Stimulated activated CD8-positive, alpha-beta memory T cell treated with anti-CD3 and anti-CD28 coated beads, Interleukin-7, amount 100 ng/mL, for 48 hours (primary cell): ENCODE measurements around the gene PMEL.
"Not testable (repeated sequence)": the region's sequence is repeated elsewhere in the genome, so short reads cannot be mapped to it uniquely, and the experiment has no call there.

Experiments used
- DNase-seq, 2 donors: peaks; one replicate each; pipeline ENCODE4 v3.0.0-alpha.2; 2020; ENCODE audit warnings: low read depth in 1 of 2; ENCODE audit errors: extremely low read depth in 1 of 2

PMEL gene

GRCh38 chr12:55925870-55926737 lies 39.7 kb downstream of the PMEL start:
- DNase-seq: no peak

GRCh38 chr12:55925371-55925770 lies 40.5 kb downstream of the PMEL start:
- no peak for DNase-seq

GRCh38 chr12:55923648-55924047 lies 42.2 kb downstream of the PMEL start:
- DNase-seq: not testable (repeated sequence)

DNA sequence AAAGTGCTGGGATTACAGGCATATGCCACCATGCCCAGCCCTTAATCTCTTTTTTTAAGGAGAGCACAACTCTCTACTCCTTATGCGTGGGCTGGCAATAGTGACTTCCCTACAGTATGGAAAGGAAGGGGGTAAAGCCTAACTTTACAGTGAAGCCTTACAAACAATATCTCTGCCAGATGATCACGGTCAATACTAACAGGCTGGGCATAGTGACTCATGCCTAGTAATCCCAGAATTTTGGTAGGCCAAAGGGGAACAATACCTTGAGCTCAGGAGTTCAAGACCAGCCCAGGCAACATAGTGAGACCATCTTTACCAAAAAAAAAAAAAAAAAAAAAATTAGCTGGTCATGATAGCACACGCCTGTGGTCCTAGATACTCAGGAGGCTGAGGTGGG lies 43.7 kb downstream of the PMEL start:
- DNase-seq: no peak

- not testable (repeated sequence) for DNase-seq
Measured at GRCh38 chr12:55919032-55919431, 46.8 kb downstream of the PMEL start.

GRCh38 chr12:55915482-55915859 lies 50.4 kb downstream of the PMEL start:
- DNase-seq: no peak

DNA sequence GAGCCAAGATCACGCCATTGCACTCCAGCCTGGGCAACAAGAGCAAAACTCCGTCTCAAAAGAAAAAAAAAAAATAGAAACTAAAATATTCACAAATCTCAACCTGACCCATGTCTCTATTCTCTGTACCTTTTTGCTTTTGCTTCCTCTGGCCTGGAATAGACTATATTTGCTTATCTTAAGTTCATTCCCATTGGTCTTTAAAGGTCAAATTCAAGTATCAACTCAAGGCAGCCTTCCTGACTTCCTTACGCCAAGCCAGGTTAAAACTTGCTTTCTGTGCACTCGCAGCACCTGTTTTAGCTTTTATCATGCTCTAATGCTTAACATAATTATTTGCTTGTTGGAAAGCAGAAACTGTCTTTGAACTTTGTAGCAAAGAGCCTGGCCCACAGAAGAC lies 52.9 kb downstream of the PMEL start:
- no peak for DNase-seq

GRCh38 chr12:55909513-55909884 lies 56.3 kb downstream of the PMEL start:
- no peak for DNase-seq

- no peak for DNase-seq
Measured at GRCh38 chr12:55908726-55909512, 56.9 kb downstream of the PMEL start.

DNA sequence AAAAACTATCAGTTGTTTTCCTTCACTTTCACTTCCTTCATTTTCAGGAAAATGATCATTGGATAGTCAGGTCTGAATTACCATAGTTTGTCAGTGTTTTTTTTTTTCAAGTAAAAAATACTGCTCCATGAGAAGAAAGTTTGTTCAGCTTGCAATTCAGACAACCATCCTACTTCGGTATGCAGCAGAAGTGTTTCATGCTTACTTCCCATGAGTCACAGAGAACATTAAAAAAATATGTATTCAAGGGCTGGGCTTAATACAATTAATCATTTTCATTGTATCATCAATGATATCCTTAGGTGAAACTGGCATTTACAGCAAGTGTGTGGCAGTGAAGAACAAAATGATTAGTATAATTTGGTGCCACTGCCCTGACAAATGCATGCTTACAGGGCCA lies 59.8 kb downstream of the PMEL start:
- no peak for DNase-seq
